ENCODE data around the gene CAMTA1.
"Not testable (repeated sequence)": the region's sequence is repeated elsewhere in the genome, so short reads cannot be mapped to it uniquely, and the experiment has no call there.

The CAMTA1 gene, protein sequence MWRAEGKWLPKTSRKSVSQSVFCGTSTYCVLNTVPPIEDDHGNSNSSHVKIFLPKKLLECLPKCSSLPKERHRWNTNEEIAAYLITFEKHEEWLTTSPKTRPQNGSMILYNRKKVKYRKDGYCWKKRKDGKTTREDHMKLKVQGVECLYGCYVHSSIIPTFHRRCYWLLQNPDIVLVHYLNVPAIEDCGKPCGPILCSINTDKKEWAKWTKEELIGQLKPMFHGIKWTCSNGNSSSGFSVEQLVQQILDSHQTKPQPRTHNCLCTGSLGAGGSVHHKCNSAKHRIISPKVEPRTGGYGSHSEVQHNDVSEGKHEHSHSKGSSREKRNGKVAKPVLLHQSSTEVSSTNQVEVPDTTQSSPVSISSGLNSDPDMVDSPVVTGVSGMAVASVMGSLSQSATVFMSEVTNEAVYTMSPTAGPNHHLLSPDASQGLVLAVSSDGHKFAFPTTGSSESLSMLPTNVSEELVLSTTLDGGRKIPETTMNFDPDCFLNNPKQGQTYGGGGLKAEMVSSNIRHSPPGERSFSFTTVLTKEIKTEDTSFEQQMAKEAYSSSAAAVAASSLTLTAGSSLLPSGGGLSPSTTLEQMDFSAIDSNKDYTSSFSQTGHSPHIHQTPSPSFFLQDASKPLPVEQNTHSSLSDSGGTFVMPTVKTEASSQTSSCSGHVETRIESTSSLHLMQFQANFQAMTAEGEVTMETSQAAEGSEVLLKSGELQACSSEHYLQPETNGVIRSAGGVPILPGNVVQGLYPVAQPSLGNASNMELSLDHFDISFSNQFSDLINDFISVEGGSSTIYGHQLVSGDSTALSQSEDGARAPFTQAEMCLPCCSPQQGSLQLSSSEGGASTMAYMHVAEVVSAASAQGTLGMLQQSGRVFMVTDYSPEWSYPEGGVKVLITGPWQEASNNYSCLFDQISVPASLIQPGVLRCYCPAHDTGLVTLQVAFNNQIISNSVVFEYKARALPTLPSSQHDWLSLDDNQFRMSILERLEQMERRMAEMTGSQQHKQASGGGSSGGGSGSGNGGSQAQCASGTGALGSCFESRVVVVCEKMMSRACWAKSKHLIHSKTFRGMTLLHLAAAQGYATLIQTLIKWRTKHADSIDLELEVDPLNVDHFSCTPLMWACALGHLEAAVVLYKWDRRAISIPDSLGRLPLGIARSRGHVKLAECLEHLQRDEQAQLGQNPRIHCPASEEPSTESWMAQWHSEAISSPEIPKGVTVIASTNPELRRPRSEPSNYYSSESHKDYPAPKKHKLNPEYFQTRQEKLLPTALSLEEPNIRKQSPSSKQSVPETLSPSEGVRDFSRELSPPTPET (N-terminal part only)

DNA sequence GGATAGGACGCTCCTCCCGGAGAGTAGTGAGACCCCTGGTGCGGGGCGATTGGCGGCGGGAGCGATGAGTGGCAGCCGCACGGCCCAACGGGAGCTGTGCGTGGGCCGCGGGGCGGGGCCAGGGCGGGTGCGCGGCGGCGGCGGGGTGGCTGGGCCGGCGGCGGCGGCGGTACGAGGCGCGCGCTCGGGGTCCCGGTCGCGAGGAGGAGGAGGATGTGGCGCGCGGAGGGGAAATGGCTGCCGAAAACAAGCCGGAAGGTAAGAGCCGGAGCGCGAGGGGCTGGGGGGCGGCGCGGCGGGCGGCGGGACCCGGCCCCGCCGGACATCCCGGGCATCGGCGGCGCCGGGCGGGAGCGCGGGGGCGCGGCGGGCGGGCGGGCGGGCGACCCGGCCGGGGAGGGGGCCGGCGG, at the start of gene CAMTA1:
Gene CAMTA1, plus strand, starts transcription at position 137 of the 410 bp plus-strand sequence. Its CDS starts 77 bp downstream, at position 214.
- DNase-seq (ENCODE audit: low read depth) = no peak

DNA sequence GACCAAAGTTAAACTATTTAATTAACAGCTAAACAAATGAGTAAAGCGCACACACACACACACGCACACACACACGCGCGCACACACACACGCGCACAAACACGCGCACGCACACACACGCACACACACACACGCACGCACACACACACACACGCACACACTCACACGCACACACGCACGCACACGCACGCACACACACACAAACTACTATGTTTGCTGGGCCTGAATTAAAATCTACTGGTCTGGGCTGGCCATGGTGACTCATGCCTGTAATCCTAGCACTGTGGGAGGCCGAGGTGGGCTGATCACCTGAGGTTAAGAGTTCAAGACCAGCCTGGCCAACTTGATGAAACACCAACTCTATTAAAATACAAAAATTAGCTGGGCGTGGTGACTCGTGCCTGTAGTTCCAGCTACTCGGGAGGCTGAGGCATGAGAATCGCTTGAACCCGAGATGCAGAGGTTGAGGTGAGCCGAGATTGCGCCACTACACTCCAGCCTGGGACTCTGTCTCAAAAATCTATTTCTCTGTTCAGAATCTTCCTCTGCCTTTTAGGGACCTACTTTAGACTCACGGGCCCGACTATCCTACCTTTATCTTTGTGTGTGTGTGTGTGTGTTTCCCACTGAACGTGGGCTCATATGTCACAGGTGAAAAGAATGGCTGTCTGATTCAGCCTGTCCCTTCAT, 46.1 kb upstream of the CAMTA1 start:
- no peak for DNase-seq (ENCODE audit: low read depth)

DNA sequence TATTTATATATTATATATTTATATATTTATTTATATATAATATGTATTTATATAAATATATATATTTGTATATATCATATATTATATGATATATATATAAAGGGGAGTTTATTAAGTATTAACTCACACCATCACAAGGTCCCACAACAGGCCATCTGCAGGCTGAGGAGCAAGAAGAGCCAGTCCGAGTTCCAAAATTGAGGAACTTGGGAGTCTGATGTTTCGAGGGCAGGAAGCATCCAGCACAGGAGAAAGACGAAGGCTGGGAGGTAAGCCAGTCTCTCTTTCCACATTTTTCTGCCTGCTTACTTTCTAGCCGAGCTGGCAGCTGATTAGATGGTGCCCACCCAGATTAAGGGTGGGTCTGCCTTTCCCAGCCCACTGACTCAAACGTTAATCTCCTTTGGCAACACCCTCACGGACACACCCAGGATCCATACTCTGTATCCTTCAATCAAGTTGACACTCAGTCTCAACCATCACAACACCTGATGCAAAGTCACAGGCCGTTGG, 42.5 kb upstream of the CAMTA1 start:
- DNase-seq (ENCODE audit: low read depth) = not testable (repeated sequence)

DNA sequence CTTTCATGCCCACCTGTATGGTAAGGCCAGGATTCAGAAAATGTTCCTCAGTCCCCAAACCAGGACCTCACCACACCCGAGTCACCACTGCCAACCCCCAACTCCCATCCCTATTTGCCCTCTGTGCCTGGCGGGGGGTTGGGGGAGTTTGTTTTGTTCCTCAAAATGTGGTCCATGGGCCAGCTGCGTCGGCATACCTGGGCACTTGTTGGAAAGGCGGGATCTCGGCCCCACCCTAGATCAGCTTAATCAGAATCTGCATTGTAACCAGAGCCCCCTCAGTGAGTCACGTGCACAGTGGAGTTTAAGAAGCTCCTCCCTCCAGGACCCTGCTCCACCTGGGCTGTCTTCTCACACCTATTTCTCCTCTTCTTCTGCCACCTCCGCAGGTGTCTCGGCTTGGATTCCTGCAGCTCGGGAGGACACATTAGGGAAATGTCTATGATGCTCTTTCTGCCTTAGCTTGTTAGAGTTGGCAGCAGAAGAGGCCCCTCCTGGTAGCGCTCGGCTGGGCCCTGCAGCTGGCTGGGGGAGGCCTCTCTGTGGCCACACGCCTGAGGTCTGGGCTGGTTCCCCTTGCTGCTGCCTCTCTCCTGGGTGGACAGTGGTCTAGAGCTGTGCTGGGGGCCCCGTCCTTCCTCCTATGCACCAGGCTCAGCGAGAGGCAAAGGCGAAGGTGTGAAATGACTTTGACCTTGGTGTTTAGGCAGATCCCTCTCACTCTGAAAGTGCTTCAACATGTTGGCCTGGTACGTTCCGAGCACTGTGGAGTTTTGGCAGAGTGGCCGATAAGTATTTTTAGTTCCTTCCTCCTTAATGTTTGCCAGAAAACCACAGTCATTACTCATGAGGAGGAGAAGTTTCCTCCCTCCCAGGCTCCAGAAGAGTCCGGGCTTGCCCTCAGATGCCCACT, 41.8 kb upstream of the CAMTA1 start:
- DNase-seq (ENCODE audit: low read depth) = peak; percentile 83

DNA sequence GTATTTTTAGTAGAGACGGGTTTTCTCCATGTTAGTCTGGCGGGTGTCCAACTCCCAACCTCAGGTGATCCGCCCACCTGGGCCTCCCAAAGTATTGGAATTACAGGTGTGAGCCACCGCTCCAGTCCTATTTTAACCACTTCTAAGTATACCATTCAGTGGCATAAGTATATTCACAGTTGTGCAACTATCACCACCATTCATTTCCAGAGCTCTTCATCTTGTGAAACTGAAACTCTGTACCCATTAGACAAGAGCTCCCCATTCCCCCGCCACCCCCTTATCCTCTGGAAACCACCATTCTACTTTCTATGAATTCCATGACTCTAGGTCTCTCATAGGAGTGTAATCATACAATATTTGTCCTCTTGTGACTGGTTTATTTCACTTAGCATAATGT, 40.2 kb upstream of the CAMTA1 start:
- DNase-seq (ENCODE audit: low read depth) = no peak

DNA sequence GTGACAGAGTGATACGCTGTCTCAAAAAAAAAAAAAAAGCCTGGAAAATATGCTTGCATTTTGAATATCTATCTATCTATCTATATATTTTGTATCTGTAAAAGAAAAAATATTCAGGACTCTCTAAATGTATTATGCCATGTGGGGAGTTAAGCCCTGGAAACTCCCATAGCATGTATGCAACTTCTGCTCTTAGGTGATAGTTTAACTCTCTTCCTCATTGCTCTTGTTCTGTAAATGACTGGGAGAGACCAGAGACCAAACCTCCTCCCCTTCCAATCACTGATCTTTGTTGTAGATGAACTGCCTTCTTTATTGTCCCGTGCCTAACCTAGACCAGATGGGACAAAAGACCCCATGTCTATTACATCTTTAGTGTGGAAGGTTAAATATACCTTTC, 37.6 kb upstream of the CAMTA1 start:
- no peak for DNase-seq (ENCODE audit: low read depth)

DNA sequence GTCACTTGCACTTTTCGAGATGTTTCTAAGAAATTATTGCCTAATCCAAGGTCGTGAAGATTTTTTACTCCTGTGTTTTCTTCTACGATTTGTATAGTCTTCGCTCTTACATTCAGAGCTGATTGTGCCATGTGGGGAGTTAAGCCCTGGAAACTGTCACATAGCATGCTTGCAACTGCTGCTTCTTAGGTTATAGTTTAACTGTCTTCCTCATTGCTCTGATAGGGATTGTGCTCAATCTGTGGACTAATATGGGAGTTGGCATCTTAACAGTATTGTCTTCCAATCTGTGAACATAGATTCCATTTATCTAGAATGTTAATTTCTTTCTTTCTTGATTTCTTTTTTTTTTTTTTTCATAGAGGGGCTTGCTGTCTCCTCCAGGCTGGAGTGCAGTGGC, 34.8 kb upstream of the CAMTA1 start:
- no peak for DNase-seq (ENCODE audit: low read depth)

DNA sequence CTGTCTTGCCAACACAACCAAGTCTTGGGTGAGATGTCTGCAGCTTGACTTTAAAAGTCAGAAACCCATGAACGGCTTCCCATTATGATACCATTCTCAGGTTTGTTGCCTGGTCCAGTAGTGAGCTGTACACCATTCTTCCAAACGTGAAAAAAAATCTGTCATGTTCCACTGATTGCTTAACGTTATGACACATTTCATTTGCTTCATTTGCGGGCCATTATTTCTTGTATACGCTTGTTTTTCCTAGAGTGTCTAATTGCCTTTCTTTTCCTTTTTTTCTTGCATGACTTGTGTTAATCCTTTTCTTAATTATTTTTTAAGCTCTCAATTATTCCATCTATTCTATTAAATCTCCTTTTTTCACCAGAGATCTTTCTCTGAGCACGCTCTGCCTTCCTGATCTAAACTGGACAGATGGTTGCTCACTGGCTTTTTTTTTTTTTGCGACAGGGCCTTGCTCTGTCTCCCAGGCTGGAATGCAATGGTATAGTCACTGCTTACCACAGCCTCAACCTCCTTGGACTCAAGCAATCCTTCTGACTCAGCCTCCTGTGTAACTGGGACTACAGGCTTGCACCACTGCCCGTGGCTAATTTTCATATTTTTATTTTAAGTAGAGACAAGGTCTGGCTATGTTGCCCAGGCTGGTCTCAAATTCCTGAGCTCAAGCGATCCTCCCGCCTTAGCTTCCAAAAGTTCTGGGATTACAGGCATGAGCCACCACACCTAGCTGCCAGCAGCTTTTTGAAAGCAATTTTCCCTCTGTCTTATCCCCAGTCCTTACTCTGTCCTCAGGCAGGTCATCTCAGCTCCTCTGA, 31.7 kb upstream of the CAMTA1 start:
- DNase-seq (ENCODE audit: low read depth) = peak; percentile 42

DNA sequence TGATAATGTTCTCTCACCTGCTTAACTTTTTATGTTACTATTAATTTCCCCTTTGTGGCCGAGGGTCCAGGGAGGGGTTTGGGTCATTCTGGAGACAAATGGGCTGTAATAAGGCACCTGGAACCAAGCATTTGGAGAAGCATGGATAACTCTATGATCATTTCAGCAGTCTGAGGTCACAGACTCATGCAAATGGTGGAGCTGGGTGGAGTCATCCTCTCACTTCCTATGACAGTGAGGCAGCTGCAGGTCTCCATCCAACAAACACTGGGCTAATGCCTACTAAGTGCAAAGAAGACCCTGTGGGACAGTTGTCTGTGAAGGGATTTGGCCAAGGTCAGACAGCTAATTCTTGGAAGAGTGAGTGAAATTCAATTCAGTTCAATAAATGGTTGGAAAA, 28.8 kb upstream of the CAMTA1 start:
- DNase-seq (ENCODE audit: low read depth) = no peak

DNA sequence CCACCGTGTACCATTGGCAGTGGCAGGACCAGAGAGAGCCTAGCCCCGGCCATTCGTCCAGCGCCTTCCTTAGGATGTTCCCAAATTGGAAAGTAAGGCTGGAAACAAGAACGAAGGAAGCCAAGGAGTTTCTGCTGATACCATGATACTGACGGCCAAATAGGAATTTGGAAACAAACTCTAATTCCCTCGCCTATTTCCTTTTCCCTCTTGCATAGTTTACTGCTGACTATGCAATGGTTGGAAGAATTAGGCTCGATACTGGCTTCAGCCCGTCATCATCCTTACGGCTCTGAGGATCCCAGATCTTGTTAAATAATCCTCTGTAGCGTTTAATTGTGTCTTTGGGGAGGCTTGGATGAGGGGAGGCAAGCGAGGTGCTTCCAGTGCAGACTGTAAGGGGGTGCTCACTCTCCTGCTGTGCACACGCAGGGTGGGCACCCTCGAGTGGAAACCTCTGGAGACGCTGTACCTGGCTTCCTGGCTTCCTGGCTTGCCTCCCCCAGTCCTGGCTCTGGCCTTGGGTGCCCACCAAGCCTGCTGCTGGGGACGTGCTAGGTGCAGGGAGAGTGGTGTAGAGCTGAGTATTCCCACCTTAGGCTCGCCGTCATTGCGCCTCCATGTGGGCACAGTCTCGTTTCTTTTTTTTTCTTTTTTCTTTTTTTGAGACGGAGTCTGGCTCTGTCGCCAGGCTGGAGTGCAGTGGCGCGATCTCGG, 27.4 kb upstream of the CAMTA1 start:
- DNase-seq (ENCODE audit: low read depth) = no peak

DNA sequence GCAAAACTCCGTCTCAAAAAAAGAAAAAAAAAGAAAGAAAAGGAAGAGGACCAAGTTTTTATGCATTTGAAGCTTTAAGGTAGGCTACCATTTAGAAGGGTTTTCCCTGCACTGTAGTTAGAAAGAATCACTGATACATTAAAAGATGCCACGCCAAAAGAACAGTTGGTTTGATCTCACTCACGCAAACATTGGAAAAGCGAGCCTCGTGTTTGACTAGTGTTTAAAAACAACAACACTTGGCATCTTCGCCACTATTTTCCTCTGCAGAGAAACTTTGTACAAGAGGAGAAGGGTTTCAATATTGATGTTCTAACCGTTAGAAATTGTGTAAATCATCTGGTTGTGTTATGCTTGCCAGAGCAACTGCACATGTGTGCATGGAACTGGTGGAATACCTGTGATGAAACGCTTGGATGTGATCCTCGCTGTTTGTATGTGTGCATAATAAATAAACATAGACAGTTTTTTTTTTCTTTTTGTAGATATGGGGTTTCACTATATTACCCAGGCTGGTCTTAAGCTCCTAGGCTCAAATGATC, 24.0 kb upstream of the CAMTA1 start:
- no peak for DNase-seq (ENCODE audit: low read depth)

DNA sequence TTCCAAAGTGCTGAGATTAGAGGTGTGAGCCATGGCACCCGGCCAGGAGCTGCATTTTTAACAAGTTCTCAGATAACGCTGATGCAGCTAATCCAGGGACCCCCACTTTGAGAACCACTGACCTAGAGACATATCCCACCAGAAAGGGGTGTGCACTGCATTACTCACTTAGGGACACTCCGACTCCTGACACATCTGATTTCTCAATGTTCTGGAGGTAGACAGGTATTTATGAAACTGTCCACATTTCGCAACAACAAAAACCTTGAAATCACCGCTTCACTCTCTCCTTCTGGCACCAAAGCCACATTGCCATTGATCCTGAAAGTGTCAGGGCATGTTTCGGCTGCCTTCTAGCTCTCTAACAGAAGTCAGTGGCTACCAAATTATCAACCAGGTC, 23.2 kb upstream of the CAMTA1 start:
- no peak for DNase-seq (ENCODE audit: low read depth)

DNA sequence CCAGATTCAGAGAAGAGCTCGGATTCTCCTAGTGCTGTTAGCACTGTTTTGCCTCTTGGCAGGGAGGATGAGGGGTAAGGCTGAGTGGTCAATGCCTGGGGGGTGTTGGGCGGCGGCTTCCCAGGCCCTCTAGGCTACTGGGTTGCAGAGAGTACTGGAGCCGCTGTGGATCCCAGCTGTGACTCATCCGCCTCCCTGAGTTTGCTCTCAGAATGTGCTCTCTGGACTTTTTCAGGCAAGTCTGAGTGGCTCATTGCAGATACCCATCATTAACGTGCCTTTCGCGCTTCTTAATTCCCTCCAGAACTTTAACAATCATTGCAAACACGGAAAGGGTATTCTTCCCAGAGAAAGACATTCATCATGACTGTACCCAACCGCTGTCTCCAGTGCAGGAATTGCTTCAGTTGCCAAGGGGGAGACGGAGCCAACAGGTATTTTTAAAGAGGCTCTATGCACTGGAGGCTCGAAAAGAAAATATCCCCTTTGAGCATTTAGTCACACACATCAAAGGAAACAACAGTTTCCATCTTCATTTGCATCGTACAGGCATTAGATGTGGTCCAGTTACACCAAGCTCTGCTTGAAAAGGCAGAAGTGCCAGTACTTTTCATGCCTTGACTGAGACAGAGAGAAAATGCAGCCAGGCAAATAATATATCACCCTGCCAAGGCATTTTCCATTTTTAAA, 14.4 kb upstream of the CAMTA1 start:
- peak; percentile 56 for DNase-seq (ENCODE audit: low read depth)

DNA sequence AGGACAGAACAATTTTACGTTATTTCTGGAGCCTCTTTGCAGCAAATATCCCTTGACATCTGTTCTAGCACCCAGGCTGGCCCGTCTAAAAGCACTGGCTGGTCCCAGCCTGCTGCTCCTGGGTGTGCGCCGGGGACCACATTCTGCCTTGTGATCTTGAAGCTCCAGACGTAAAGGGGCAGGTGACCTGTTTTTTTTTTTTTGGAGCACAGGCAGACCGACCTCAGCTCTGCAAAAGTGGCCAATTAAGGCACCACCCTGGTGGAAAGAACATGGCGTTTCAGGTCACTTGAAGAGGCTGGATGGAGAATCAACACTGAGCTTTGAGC, 13.8 kb upstream of the CAMTA1 start:
- DNase-seq (ENCODE audit: low read depth) = no peak

DNA sequence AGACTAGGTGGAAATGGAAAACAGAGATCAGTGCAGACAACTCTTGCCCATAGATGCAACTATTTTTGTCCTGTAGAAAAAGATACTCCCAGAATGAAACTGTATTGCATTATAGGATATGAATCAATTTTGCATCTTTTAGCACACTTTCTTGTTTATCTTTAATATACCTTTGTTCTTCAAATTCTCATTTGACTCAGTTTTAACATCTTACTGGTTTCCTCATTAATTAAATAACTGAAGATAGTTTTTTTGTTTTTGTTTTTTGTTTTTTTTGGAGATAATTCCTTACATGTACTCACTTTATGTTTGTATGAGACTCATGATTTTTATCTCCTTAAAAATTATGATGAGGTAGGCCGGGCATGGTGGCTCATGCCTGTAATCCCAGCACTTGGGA, 10.9 kb upstream of the CAMTA1 start:
- no peak for DNase-seq (ENCODE audit: low read depth)

DNA sequence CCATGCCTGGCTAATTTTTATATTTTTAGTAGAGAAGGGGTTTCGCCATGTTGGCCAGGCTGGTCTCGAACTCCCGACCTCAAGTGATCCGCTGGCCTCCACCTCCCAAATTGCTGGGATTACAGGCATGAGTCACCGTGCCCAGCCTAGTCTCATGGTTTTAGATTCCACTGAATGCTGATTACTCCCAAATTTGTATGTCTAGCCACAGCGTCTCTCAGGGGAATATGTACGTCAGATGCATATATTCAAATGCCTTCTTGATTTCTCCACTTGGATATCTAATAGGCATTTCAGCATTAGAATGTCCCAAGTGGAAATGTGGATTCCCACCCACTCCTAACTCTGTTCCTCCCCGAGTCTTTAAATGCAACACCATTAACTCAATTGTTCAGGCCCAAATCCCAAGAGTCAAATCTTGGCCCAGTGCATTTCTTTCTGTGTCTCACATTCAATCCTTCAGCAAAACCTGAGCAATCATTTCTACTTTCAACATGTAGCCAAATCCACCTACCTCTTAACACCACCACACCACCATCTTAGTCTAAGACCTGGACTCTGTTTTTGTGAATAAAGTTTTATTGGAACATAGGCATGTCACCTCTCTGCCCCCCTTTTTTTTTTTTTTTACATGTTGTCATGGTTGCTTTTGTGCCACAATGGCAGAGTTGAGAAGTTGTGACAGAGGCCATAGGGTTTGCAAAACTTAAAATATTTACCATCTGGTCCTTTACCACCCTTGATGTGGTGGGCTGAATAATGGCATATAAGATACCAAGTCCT, 9.8 kb upstream of the CAMTA1 start:
- no peak for DNase-seq (ENCODE audit: low read depth)

DNA sequence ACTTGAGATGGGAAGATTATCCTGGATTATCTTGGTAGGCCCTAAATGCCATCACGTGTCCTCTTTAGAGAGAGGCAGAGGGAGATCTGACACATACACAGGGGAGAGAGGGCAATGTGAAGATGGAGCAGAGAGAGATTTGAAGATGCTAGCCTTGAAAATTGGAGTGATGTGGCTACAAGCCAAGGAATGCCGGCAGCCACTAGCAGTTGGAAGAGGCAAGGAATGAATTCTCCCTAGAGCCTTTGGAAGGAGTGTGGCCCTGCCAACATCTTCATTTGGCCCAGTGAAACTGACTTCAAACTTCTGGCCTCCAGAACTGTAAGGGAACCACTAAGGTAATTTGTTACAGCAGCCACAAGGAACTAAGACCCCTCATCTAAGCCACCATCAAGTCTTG, 8.9 kb upstream of the CAMTA1 start:
- DNase-seq (ENCODE audit: low read depth) = no peak
